Glutamatergic neuron (in vitro differentiated cells): ENCODE data around the gene EXOC7. TPM values are rescaled to one million over a fixed set of nuclear protein-coding genes. Genes with fewer than 3 reads are reported as not detected.
"Not testable (repeated sequence)": the region's sequence is repeated elsewhere in the genome, so short reads cannot be mapped to it uniquely, and the experiment has no call there.

Experiments
- DNase-seq: peaks from one replicate; pipeline ENCODE4 v3.0.0; 2022
- H3K27ac Mint-ChIP-seq: one replicate; pipeline ENCODE4 v1.8.0; 2020; ENCODE audit warnings: mild to moderate bottlenecking, mixed read lengths, inconsistent platforms; ENCODE audit not compliant: unreplicated experiment
- H3K27me3 Mint-ChIP-seq: one replicate; pipeline ENCODE4 v1.8.0; 2020; ENCODE audit warnings: mild to moderate bottlenecking, moderate library complexity, mixed read lengths, inconsistent platforms; ENCODE audit not compliant: unreplicated experiment
- H3K36me3 Mint-ChIP-seq: one replicate; pipeline ENCODE4 v1.8.0; 2020; ENCODE audit warnings: mild to moderate bottlenecking, mixed read lengths, inconsistent platforms; ENCODE audit not compliant: unreplicated experiment
- H3K4me1 Mint-ChIP-seq: one replicate; pipeline ENCODE4 v1.8.0; 2020; ENCODE audit warnings: mild to moderate bottlenecking, low read depth, mixed read lengths, inconsistent platforms; ENCODE audit not compliant: unreplicated experiment
- H3K4me3 Mint-ChIP-seq: one replicate; pipeline ENCODE4 v1.8.0; 2020; ENCODE audit warnings: mild to moderate bottlenecking, mixed read lengths, inconsistent platforms; ENCODE audit not compliant: unreplicated experiment
- H3K9me3 Mint-ChIP-seq: one replicate; pipeline ENCODE4 v1.8.0; 2020; ENCODE audit warnings: mild to moderate bottlenecking, moderate library complexity, mixed read lengths, inconsistent platforms; ENCODE audit not compliant: unreplicated experiment
- CTCF ChIP-seq: fragments of 200-600 bp; sonication (generic); IDR thresholded peaks from one replicate; pipeline ENCODE4 v1.5.0; 2021; ENCODE audit not compliant: partially characterized antibody, unreplicated experiment
- total RNA-seq: library from RNA; stranded (reverse); fragmentation: NEBNext Ultra II Directional; extraction: Animal tissue kit (Norgen Biotek cat#: 25700); gene quantifications from one replicate; pipeline ENCODE4 v1.2.1, GENCODE V29; 2021; ENCODE audit not compliant: unreplicated experiment

EXOC7 gene
- total RNA-seq, 1 donor from 2014 or later: 249 TPM

- no peak for TF ChIP-seq CTCF
- Mint-ChIP-seq H3K9me3 (peaks cover 11% of the 10 kb centered on the region), H3K4me3 (no peak overlapping the region), H3K27me3 (peaks cover 32% of the 10 kb centered on the region), H3K4me1 (peaks cover 5% of the 10 kb centered on the region), H3K27ac (peak overlapping the region; percentile 22), H3K36me3 (peaks cover 2% of the 10 kb centered on the region)
- DNase-seq: no peak
Observed at GRCh38 chr17:76079535-76079955, 24.0 kb downstream of the EXOC7 start.

GRCh38 chr17:76078860-76079534 lies 24.6 kb downstream of the EXOC7 start, which contains the start of gene ZACN:
TSS of gene ZACN (plus strand) at chr17:76079182. CDS start at chr17:76079265, 83 bp downstream.
- H3K27ac Mint-ChIP-seq: peak within 1 kb of the TSS; percentile 22
- no peak for TF ChIP-seq CTCF
- no peak within 1 kb of the TSS for H3K4me3 Mint-ChIP-seq

GRCh38 chr17:76078370-76078769 lies 25.2 kb downstream of the EXOC7 start:
- not testable (repeated sequence) for H3K4me3 Mint-ChIP-seq, H3K36me3 Mint-ChIP-seq, H3K4me1 Mint-ChIP-seq, DNase-seq
- peaks cover 11% of the 10 kb centered on the region for H3K9me3 Mint-ChIP-seq
- peaks cover 35% of the 10 kb centered on the region for H3K27me3 Mint-ChIP-seq
- H3K27ac Mint-ChIP-seq: peak overlapping the region; percentile 12

More at GRCh38 chr17:76078860-76079534, 24.6 kb downstream of the EXOC7 start, which contains the start of gene ZACN:
- H3K27me3 Mint-ChIP-seq: peaks cover 32% of the 10 kb centered on the region
- DNase-seq: no peak
- peaks cover 11% of the 10 kb centered on the region for H3K9me3 Mint-ChIP-seq
- H3K36me3 Mint-ChIP-seq: no peaks in the 10 kb centered on the region
- peaks cover 5% of the 10 kb centered on the region for H3K4me1 Mint-ChIP-seq

GRCh38 chr17:76077584-76078110 lies 25.9 kb downstream of the EXOC7 start:
- Mint-ChIP-seq H3K4me1 (peaks cover 5% of the 10 kb centered on the region), H3K36me3 (no peaks in the 10 kb centered on the region), H3K9me3 (peaks cover 11% of the 10 kb centered on the region), H3K4me3 (no peak overlapping the region), H3K27ac (no peak overlapping the region), H3K27me3 (peaks cover 35% of the 10 kb centered on the region)
- TF ChIP-seq CTCF: no peak
- DNase-seq: no peak

GRCh38 chr17:76076765-76077583 lies 26.6 kb downstream of the EXOC7 start:
- H3K36me3 Mint-ChIP-seq: no peaks in the 10 kb centered on the region
- DNase-seq: no peak
- H3K4me1 Mint-ChIP-seq: peaks cover 5% of the 10 kb centered on the region
- no peak for TF ChIP-seq CTCF
- no peak overlapping the region for H3K27ac Mint-ChIP-seq
- peak overlapping the region; percentile 78 for H3K4me3 Mint-ChIP-seq
- H3K27me3 Mint-ChIP-seq: peaks cover 35% of the 10 kb centered on the region
- peaks cover 11% of the 10 kb centered on the region for H3K9me3 Mint-ChIP-seq
